HFFc6 (cell line): ENCODE results near the gene CHRNB4. TPM values are rescaled to one million over a fixed set of nuclear protein-coding genes. Genes with fewer than 3 reads are reported as not detected.

ENCODE experiments used
- DNase-seq: peaks from one replicate; pipeline ENCODE4 v3.0.0-alpha.2; 2018
- H3K27ac Mint-ChIP-seq: 2 replicates; pipeline ENCODE4 v1.8.0; 2020; ENCODE audit warnings: mild to moderate bottlenecking, mixed read lengths
- H3K27me3 Mint-ChIP-seq: 2 replicates; pipeline ENCODE4 v1.8.0; 2021; ENCODE audit warnings: mild to moderate bottlenecking, moderate library complexity, mixed read lengths; ENCODE audit not compliant: insufficient read depth
- H3K36me3 Mint-ChIP-seq: 2 replicates; pipeline ENCODE4 v1.8.0; 2021; ENCODE audit warnings: low read depth, mixed read lengths
- H3K4me1 Mint-ChIP-seq: 2 replicates; pipeline ENCODE4 v1.8.0; 2020; ENCODE audit warnings: low read depth, mixed read lengths
- H3K4me3 Mint-ChIP-seq: 2 replicates; pipeline ENCODE4 v1.8.0; 2020; ENCODE audit warnings: mild to moderate bottlenecking, moderate library complexity, mixed read lengths
- H3K9me3 Mint-ChIP-seq: 2 replicates; pipeline ENCODE4 v1.8.0; 2020; ENCODE audit warnings: mild to moderate bottlenecking, mixed read lengths
- CTCF ChIP-seq: fragments of 200-600 bp; sonication (generic); IDR thresholded peaks from 2 replicates; pipeline ENCODE4 v1.5.0; 2021; ENCODE audit warnings: antibody characterized with exemption, mild to moderate bottlenecking
- total RNA-seq, 6 experiments: library from RNA; stranded (reverse); fragmentation: NEBNext Ultra II Directional; extraction: Animal tissue kit (Norgen Biotek cat#: 25700); gene quantifications; 2 replicates in 1 of 6; 3 replicates in 5 of 6; pipeline ENCODE4 v1.2.3, GENCODE V29; 2021

Gene CHRNB4
- total RNA-seq, 6 experiments from 2014 or later = not detected

GRCh38 chr15:78682693-78683410, 41.8 kb upstream of the CHRNB4 start:
- Mint-ChIP-seq H3K9me3 (no peaks in the 10 kb centered on the region), H3K4me3 (no peak overlapping the region), H3K27me3 (peaks cover 38% of the 10 kb centered on the region), H3K27ac (no peak overlapping the region), H3K36me3 (no peaks in the 10 kb centered on the region), H3K4me1 (no peaks in the 10 kb centered on the region)
- DNase-seq = no peak
- TF ChIP-seq CTCF = no peak

- Mint-ChIP-seq H3K9me3 (no peaks in the 10 kb centered on the region), H3K4me3 (no peak overlapping the region), H3K36me3 (no peaks in the 10 kb centered on the region), H3K27me3 (peaks cover 38% of the 10 kb centered on the region), H3K4me1 (no peaks in the 10 kb centered on the region), H3K27ac (no peak overlapping the region)
- TF ChIP-seq CTCF = no peak
- no peak for DNase-seq
These were observed 41.1 kb upstream of the CHRNB4 start for GRCh38 chr15:78682004-78682651.

- Mint-ChIP-seq H3K4me3 (no peak overlapping the region), H3K36me3 (no peaks in the 10 kb centered on the region), H3K27me3 (peaks cover 36% of the 10 kb centered on the region), H3K4me1 (no peaks in the 10 kb centered on the region), H3K9me3 (no peaks in the 10 kb centered on the region), H3K27ac (no peak overlapping the region)
- TF ChIP-seq CTCF = no peak
- no peak for DNase-seq
These were observed 40.4 kb upstream of the CHRNB4 start for GRCh38 chr15:78681281-78682003.

GRCh38 chr15:78680431-78681075, 39.5 kb upstream of the CHRNB4 start:
- H3K36me3 Mint-ChIP-seq = no peaks in the 10 kb centered on the region
- no peaks in the 10 kb centered on the region for H3K4me1 Mint-ChIP-seq
- H3K27me3 Mint-ChIP-seq = peaks cover 33% of the 10 kb centered on the region
- H3K4me3 Mint-ChIP-seq = no peak overlapping the region
- no peak overlapping the region for H3K27ac Mint-ChIP-seq
- no peak for DNase-seq
- H3K9me3 Mint-ChIP-seq = no peaks in the 10 kb centered on the region
- TF ChIP-seq CTCF = no peak

- H3K4me1 Mint-ChIP-seq = no peaks in the 10 kb centered on the region
- peaks cover 29% of the 10 kb centered on the region for H3K27me3 Mint-ChIP-seq
These were observed 38.1 kb upstream of the CHRNB4 start for GRCh38 chr15:78679089-78679511.

More at GRCh38 chr15:78679089-78679511, 38.1 kb upstream of the CHRNB4 start:
- TF ChIP-seq CTCF = no peak
- Mint-ChIP-seq H3K9me3 (no peaks in the 10 kb centered on the region), H3K36me3 (no peaks in the 10 kb centered on the region), H3K27ac (no peak overlapping the region), H3K4me3 (no peak overlapping the region)
- no peak for DNase-seq
